Mucosa of descending colon (tissue), 3 donors: Measurements from ENCODE around the gene ACOT7. TPM values are rescaled to one million over a fixed set of nuclear protein-coding genes. Genes with fewer than 3 reads are reported as not detected.

Experiments
- ATAC-seq: fragments of 200-7000 bp; cut with Tn5 transposase; one replicate; pipeline ENCODE4 v1.9.1; 2020; ENCODE audit warnings: mild to moderate bottlenecking, moderate library complexity
- DNase-seq, 3 donors: peaks; one replicate each; pipeline ENCODE4 v3.0.0-alpha.2; 2020
- H3K36me3 ChIP-seq: fragments of 200-600 bp; one replicate; pipeline ENCODE4 v1.8.0; 2021; ENCODE audit warnings: low read depth, mild to moderate bottlenecking
- H3K4me1 ChIP-seq: fragments of 200-600 bp; one replicate; pipeline ENCODE4 v1.8.0; 2021; ENCODE audit warnings: low read depth, mild to moderate bottlenecking
- H3K4me3 ChIP-seq: fragments of 200-600 bp; one replicate; pipeline ENCODE4 v1.8.0; 2021; ENCODE audit warnings: mild to moderate bottlenecking
- H3K9me3 ChIP-seq: fragments of 200-600 bp; one replicate; pipeline ENCODE4 v1.8.0; 2021; ENCODE audit warnings: mild to moderate bottlenecking
- CTCF ChIP-seq: fragments of 200-600 bp; IDR thresholded peaks from one replicate; pipeline ENCODE4 v1.8.0; 2022; ENCODE audit warnings: antibody characterized with exemption, mild to moderate bottlenecking
- intact Hi-C, 2 donors: fragments of 100-400 bp; cut with DNase I in 1 of 2; cut with micrococcal nuclease in 1 of 2; formaldehyde crosslinking; loops; one replicate each; pipeline versions ENCODE4 v1.11.0 to v1.11.1; 2022; cut with DNase I, micrococcal nuclease
- total RNA-seq, 3 donors: library from RNA; stranded (reverse); fragmentation: NEBNext Ultra II Directional in 2 of 3; extraction: Animal tissue kit (Norgen Biotek cat#: 25700) in 2 of 3; gene quantifications; one replicate each; pipeline versions ENCODE4 v1.2.1 to v1.2.4, GENCODE V29; 2021 to 2023
- donor health status: DM: no; HTN: no; CAD: no; lungs with moderate emphysema.
- donor health status: DM: no; HTN: no; CAD: no.
- donor health status: DM: no; HTN: yes; CAD: no.

The ACOT7 gene
- total RNA-seq, 3 donors from 2014 or later: 37.9 to 60.1 (median 42.7) TPM

GRCh38 chr1:6334261-6334993, 59.1 kb downstream of the ACOT7 start:
- intact Hi-C loops: no loop called here
- H3K36me3 ChIP-seq: no peaks in the 10 kb centered on the region
- DNase-seq (no peak), ATAC-seq (no peak)
- H3K4me1 ChIP-seq: peaks cover 9% of the 10 kb centered on the region
- no peak overlapping the region for H3K4me3 ChIP-seq
- TF ChIP-seq CTCF: no peak
- H3K9me3 ChIP-seq: no peaks in the 10 kb centered on the region

GRCh38 chr1:6332821-6333220, 60.7 kb downstream of the ACOT7 start:
- intact Hi-C loops: no loop called here
- Histone ChIP-seq H3K9me3 (no peaks in the 10 kb centered on the region), H3K36me3 (no peaks in the 10 kb centered on the region), H3K4me1 (peaks cover 9% of the 10 kb centered on the region), H3K4me3 (no peak overlapping the region)
- ATAC-seq (no peak), DNase-seq (no peak)
- TF ChIP-seq CTCF: no peak

- no peaks in the 10 kb centered on the region for H3K9me3 ChIP-seq
- DNase-seq (peak; percentile 44 to 70 (median 63)), ATAC-seq (peak; percentile 70)
- peaks cover 9% of the 10 kb centered on the region for H3K4me1 ChIP-seq
- H3K36me3 ChIP-seq: no peaks in the 10 kb centered on the region
- intact Hi-C loops: no loop called here
- no peak for TF ChIP-seq CTCF
- H3K4me3 ChIP-seq: no peak overlapping the region
Measured at GRCh38 chr1:6331543-6332273, 61.9 kb downstream of the ACOT7 start.

- H3K4me1 ChIP-seq: peaks cover 9% of the 10 kb centered on the region
- DNase-seq (no peak), ATAC-seq (no peak)
- no peaks in the 10 kb centered on the region for H3K9me3 ChIP-seq
- intact Hi-C loops: no loop called here
- H3K36me3 ChIP-seq: no peaks in the 10 kb centered on the region
- no peak overlapping the region for H3K4me3 ChIP-seq
- no peak for TF ChIP-seq CTCF
Measured at GRCh38 chr1:6330410-6330911, 63.1 kb downstream of the ACOT7 start.

GRCh38 chr1:6329851-6330250, 63.7 kb downstream of the ACOT7 start:
- H3K4me3 ChIP-seq: no peak overlapping the region

More at GRCh38 chr1:6329851-6330250, 63.7 kb downstream of the ACOT7 start:
- TF ChIP-seq CTCF: no peak
- Histone ChIP-seq H3K9me3 (no peaks in the 10 kb centered on the region), H3K4me1 (peaks cover 9% of the 10 kb centered on the region), H3K36me3 (no peaks in the 10 kb centered on the region)
- no peak for ATAC-seq
- intact Hi-C loops: no loop called here
- no peak for DNase-seq
